Measurements from ENCODE around the gene FBXO15.

The FBXO15 gene

DNA sequence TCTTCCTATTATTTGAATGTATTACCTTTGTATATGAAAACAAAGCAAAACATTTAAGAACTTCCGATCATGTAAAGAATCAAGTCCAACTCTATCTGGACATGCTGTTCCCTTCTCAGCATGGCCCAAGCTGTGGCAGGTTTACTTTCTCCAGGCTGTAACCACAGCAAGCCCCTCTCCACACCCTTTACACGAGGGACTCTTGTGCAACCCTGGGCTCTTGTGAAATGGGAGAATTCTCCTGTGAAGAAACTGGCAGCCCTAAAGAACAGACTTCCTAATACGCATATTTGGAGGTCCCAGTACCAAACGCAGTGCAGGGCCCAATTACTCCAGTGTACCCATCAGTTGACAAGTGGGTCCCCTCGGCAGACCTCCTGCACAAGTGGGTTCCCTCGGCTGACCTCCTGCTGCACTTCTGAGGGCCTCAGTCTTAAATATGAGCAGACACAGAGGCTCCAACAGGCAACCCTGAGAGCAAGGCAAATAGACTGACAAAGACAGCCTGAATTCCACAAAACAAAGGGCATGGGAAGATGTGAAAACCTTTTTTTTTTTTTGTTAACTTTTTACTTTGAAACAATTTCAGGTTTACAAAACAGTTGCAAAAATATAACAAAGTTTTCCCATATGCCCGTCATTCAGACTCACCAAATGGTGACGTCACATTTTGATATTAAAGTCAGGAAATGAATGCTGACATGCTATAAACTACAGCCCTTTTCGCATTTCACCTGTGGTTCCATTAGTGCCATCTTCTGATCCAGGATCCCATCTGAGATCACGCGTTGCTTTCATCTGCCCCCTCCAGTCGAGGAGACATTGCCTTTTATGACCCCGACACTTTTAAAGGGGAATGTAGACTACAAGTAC lies 78.2 kb downstream of the FBXO15 start:
- Mint-ChIP-seq H3K27ac (no peak overlapping the region), H3K9me3 (no peaks in the 10 kb centered on the region), H3K4me3 (no peak overlapping the region), H3K36me3 (ENCODE audit: low read depth) (no peaks in the 10 kb centered on the region), H3K27me3 (peaks cover 2% of the 10 kb centered on the region), H3K4me1 (peaks cover 25% of the 10 kb centered on the region)
- no peak for ATAC-seq
- DNase-seq: no peak

DNA sequence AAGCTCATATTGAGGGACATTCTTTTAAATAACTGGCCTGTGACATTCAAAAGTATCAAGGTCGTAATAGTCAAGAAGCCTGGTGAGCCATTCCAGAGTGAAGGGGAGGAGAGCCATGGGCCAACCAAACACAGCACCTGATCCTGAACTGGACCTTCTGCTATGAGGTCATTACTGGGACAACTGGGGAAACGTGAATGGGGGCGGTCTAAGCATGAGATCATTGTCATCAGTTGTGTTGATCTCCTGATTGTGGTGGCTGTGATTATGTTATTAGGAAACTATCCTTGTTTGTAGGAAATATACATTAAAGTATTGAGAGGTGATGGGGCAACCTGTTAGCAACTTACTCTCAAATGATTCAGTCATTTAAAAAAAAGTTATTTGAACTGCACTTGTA lies 79.3 kb downstream of the FBXO15 start:
- Mint-ChIP-seq H3K4me3 (no peak overlapping the region), H3K27ac (no peak overlapping the region), H3K9me3 (no peaks in the 10 kb centered on the region), H3K4me1 (peaks cover 37% of the 10 kb centered on the region), H3K27me3 (peaks cover 2% of the 10 kb centered on the region), H3K36me3 (ENCODE audit: low read depth) (no peaks in the 10 kb centered on the region)
- ATAC-seq: no peak
- DNase-seq: no peak

DNA sequence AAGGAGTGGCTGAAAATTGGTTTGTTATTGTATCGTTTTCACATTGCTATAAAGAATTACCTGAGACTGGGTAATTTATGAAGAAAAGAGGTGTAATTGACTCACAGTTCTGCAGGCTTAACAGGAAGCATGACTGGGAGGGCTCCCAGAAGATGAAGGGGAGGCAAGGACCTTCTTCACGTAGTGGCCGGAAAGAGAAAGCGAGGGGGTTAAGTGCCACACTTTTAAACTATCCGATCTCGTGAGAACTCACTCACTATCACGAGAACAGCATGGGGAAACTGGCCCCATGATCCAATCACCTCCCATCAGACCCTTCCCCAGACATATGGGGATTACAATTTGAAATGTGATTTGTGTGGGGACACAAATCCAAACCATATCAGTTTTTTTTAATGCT lies 81.6 kb downstream of the FBXO15 start:
- Mint-ChIP-seq H3K27ac (peak overlapping the region; percentile 73), H3K36me3 (ENCODE audit: low read depth) (no peaks in the 10 kb centered on the region), H3K9me3 (no peaks in the 10 kb centered on the region), H3K4me1 (peaks cover 44% of the 10 kb centered on the region), H3K4me3 (peak overlapping the region; percentile 72), H3K27me3 (peaks cover 2% of the 10 kb centered on the region)
- no peak for ATAC-seq
- DNase-seq: no peak

DNA sequence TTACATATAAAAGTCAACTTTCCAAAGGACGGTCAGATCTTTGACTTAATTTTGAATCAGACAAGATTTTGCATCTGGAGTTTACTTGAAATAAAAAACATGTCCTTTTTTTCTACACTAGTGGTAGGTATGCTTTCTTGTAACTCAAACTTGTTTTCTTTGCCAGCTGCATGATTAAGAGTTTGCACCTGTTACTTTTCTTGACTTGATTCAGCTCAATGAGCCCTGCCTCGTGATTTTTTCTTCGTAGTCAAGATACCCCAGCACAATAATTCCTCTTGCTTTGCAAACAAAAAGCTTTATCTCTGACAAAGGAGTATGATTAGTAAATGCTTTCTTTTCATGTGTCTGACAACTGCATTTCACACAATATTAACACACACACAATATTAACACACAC lies 82.3 kb downstream of the FBXO15 start:
- DNase-seq: no peak
- Mint-ChIP-seq H3K27ac (peak overlapping the region; percentile 73), H3K4me3 (peak overlapping the region; percentile 72), H3K9me3 (no peaks in the 10 kb centered on the region), H3K36me3 (ENCODE audit: low read depth) (no peaks in the 10 kb centered on the region), H3K27me3 (peaks cover 2% of the 10 kb centered on the region), H3K4me1 (peaks cover 44% of the 10 kb centered on the region)
- no peak for ATAC-seq

DNA sequence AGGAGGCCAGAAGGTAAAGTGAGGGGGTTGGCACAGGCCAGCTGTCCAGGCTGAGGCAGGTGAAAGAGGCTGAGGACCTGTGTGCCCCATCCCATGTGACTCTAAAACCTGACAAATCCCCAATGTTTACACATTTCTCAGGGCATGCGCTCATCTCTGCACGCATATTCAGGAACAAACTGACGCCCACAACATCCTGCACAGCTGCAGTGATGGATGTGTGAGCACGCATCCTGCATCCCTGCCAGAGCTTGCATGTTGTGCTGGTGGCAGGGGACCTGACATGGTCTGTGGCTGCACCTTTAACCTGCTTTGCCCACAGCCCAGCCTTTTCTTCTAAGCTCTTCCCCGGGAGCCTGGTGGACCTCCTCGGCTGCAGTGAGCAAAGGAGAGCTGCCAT lies 83.1 kb downstream of the FBXO15 start:
- H3K27ac Mint-ChIP-seq: peak overlapping the region; percentile 87
- peak; percentile 48 for DNase-seq

DNA sequence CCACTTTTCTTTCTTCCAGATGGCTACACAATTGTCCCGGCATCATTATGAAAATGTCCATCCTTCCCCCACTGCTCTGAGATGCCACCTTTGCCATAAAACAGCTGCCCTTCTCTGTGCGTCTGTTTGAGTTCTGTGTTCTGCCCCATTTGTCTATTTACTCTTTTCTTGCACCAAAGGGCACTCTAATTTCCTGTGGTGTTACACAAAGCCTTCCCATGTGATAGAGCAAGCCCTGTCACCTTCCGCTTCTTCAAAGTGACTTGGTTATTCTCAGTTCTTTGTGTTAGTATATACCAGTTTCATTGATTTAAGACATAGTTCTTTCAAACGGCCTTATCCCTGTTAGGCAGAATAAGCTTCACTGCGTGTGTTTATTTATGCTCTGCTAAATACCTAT lies 84.1 kb downstream of the FBXO15 start:
- Mint-ChIP-seq H3K4me3 (peak overlapping the region; percentile 53), H3K27me3 (peaks cover 2% of the 10 kb centered on the region), H3K9me3 (no peaks in the 10 kb centered on the region), H3K4me1 (peaks cover 44% of the 10 kb centered on the region), H3K27ac (peak overlapping the region; percentile 87), H3K36me3 (ENCODE audit: low read depth) (no peaks in the 10 kb centered on the region)
- ATAC-seq (no peak), DNase-seq (no peak)

More for the DNA sequence above, 83.1 kb downstream of the FBXO15 start:
- H3K9me3 Mint-ChIP-seq: no peaks in the 10 kb centered on the region
- H3K36me3 Mint-ChIP-seq (ENCODE audit: low read depth): no peaks in the 10 kb centered on the region
- peaks cover 44% of the 10 kb centered on the region for H3K4me1 Mint-ChIP-seq
- H3K27me3 Mint-ChIP-seq: peaks cover 2% of the 10 kb centered on the region
- peak; percentile 73 for ATAC-seq
- peak overlapping the region; percentile 72 for H3K4me3 Mint-ChIP-seq

DNA sequence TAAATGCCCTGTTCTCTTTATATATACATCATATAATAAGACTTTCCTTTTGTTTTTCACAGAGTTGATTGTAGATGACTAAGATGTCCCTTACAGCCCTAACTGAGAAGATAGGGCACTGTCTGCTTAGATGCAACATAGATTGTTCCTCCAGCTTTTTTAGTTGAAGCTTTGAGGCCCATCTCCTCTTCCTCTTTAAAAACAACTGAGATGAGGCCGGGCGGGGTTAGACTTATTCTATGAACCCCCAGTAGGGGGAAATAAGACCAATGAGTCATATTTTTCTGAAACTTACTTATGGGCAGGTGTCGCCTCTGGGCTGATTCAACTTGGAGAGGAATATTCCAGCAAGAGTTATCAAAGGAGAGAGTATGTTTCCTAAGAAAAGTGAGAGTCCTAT lies 84.6 kb downstream of the FBXO15 start:
- peak; percentile 45 for DNase-seq
- H3K36me3 Mint-ChIP-seq (ENCODE audit: low read depth): no peaks in the 10 kb centered on the region
- peak; percentile 77 for ATAC-seq
- H3K27me3 Mint-ChIP-seq: peaks cover 2% of the 10 kb centered on the region
- peak overlapping the region; percentile 53 for H3K4me3 Mint-ChIP-seq
- H3K4me1 Mint-ChIP-seq: peaks cover 44% of the 10 kb centered on the region
- H3K27ac Mint-ChIP-seq: peak overlapping the region; percentile 87
- no peaks in the 10 kb centered on the region for H3K9me3 Mint-ChIP-seq

DNA sequence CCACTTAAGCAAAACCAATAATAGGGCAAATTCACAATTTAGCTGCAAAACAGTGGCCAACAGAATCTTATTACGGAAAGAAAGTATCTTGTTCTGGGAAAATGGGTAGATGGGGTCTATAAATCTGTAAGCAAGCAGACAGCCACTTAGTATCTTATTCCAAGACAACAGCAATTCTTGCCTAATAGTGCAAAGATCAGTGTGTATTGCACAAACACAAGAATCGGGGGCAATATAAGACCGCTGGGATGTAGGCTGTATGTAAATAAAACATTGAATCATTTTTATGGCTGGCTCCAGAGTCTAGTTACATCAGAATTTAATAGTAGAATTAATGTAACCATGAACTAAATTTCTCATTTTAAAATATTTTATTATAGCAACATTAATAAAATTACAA lies 85.6 kb downstream of the FBXO15 start:
- peaks cover 44% of the 10 kb centered on the region for H3K4me1 Mint-ChIP-seq
- H3K4me3 Mint-ChIP-seq: no peak overlapping the region

DNA sequence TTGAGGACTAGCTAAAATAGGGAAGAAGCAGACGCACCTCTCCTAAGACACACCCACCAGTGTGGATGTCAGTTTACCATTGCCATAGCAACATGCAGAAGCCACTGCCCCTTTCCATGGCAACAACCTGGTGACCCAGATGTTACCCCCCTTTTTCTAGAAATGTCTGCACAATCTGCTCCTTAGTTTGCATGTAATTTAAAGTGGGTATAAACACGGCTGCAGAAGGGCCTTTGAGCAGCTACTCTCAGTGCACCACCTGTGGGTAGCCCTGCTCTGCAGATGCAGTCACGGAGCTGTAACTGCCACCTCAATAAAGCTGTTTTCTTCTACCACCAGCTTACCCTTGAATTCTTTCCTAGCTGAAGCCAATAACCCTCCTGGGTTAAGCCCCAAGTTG lies 87.1 kb downstream of the FBXO15 start:
- Mint-ChIP-seq H3K27me3 (no peaks in the 10 kb centered on the region), H3K9me3 (peaks cover 7% of the 10 kb centered on the region), H3K27ac (no peak overlapping the region), H3K4me3 (no peak overlapping the region), H3K36me3 (ENCODE audit: low read depth) (peaks cover 2% of the 10 kb centered on the region), H3K4me1 (peaks cover 36% of the 10 kb centered on the region)
- ATAC-seq (no peak), DNase-seq (no peak)

More for the DNA sequence above, 85.6 kb downstream of the FBXO15 start:
- Mint-ChIP-seq H3K9me3 (no peaks in the 10 kb centered on the region), H3K36me3 (ENCODE audit: low read depth) (peaks cover 2% of the 10 kb centered on the region), H3K27me3 (peaks cover 2% of the 10 kb centered on the region), H3K27ac (no peak overlapping the region)
- DNase-seq (no peak), ATAC-seq (no peak)

DNA sequence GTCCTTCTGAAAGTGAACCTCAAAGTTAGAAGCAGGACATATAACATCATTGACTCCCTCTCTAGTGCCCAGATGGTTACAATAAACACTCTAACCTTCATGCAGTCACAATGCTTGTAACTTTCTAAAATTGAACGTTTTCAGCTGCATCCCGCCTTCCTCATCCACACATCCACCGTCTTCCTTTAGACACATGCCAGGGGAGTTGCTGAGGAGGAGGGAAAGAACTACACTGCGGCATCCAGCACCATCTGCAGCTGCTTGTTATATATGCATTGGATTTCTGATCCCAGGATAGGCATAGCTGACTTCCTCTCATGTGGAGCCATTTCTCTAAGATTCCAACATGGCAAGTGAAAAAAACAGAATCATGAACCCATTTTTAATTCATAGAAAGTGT lies 96.8 kb downstream of the FBXO15 start:
- Mint-ChIP-seq H3K27ac (no peak overlapping the region), H3K4me1 (peaks cover 4% of the 10 kb centered on the region), H3K9me3 (peaks cover 16% of the 10 kb centered on the region), H3K4me3 (no peak overlapping the region), H3K36me3 (ENCODE audit: low read depth) (peaks cover 8% of the 10 kb centered on the region), H3K27me3 (peaks cover 6% of the 10 kb centered on the region)
- no peak for DNase-seq
- ATAC-seq: no peak

DNA sequence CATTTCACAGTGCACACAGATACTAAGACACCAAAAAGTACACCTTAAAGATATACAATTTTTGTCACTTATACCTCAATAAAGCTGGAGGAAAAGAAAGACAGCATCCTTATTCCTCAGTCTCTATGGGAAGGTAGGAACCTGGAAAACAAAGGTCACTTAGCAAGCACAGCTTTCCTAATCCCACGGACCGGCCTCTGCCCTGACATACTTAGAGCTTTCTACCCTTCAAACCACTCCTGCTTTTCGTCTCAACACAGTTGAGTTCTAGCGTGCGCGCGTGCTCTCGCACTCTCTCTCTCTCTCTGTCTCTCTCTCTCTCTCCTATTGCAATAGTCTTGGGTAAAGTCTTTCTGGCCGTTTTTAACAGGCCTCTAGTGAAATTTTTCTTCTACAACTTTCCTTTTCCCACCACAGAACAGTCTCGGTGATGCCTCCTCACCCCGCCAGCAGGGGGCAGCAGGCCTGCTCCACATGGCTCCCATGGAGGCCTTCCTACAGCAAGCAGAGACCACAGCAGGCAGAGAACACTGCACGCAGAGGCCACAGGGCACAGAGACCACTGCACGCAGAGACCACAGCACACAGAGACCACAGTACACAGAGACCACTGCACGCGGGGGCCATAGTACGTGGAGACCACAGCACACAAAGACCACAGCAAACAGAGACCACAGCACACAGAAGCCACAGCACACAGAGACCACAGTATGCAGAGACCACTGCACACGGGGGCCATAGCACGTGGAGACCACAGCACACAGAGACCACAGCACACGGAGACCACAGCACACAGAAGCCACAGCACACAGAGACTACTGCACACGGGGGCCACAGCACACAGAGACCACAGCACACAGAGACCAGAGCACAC lies 106.9 kb downstream of the FBXO15 start:
- Mint-ChIP-seq H3K4me3 (no peak overlapping the region), H3K27ac (no peak overlapping the region), H3K27me3 (peaks cover 2% of the 10 kb centered on the region), H3K9me3 (no peaks in the 10 kb centered on the region), H3K36me3 (ENCODE audit: low read depth) (no peaks in the 10 kb centered on the region), H3K4me1 (peaks cover 2% of the 10 kb centered on the region)
- peak; percentile 97 for ATAC-seq
- peak; percentile 79 for DNase-seq

DNA sequence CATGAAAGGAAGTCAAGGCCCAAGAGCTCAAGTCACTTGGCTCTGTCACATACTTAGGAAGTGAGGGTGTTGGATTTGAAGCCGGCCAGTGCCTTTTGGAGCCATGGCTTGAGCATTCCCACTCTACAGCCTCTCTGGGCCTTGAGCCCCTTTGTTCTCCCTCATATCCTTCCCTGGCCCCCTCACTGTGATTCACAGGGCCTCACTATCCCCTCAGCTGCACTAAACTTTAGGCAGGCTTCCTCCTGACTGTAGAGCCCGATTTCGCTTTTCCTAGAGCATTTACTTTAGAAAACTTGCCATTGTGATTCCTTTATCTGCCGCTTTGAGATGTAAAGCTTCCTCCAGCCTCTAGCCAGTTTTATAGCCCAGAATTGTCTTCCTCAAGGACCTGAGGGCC lies 107.6 kb downstream of the FBXO15 start:
- Mint-ChIP-seq H3K4me1 (peaks cover 2% of the 10 kb centered on the region), H3K36me3 (ENCODE audit: low read depth) (no peaks in the 10 kb centered on the region), H3K27me3 (peaks cover 2% of the 10 kb centered on the region), H3K9me3 (no peaks in the 10 kb centered on the region), H3K27ac (no peak overlapping the region), H3K4me3 (no peak overlapping the region)
- ATAC-seq (no peak), DNase-seq (no peak)

DNA sequence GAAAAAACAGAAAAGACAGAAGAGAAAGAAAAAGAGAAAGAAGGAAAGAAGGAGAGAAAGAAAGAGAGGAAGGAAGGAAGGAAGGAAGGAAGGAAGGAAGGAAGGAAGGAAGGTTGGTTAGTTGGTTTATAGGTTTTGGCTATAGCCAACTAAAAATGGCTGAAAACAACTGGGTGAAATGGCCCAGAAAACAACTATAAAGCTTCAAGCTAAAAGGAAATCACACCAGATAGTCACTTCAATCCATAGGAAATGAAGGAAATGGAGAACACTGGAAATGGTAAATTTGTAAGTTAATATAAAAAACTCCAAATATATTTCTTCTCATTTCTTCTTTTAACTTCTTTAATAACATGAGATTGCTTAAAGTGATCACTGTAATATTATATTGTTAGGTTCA lies 118.5 kb downstream of the FBXO15 start:
- Mint-ChIP-seq H3K27me3 (peaks cover 20% of the 10 kb centered on the region), H3K9me3 (no peaks in the 10 kb centered on the region), H3K27ac (no peak overlapping the region), H3K4me1 (no peaks in the 10 kb centered on the region), H3K4me3 (no peak overlapping the region), H3K36me3 (ENCODE audit: low read depth) (no peaks in the 10 kb centered on the region)
- DNase-seq: no peak
- ATAC-seq: no peak

Measured in activated naive CD8-positive, alpha-beta T cell treated with anti-CD3 and anti-CD28 coated beads, Interleukin-2, amount 50 U/mL, for 24 hours (primary cell).